ENCODE data around the gene ZNF121.
A peak's percentile ranks its signal among the peaks of the same experiment; 100 is the strongest.

ZNF121 gene

GRCh38 chr19:9584073-9584833, at the start of gene ZNF121:
Gene ZNF121 (minus strand): TSS chr19:9584504. CDS start chr19:9568097, 16,407 bp downstream.
- DNase-seq (ENCODE audit: insufficient read length, low spot score), result peak; percentile 66
- TF ChIP-seq CTCF (IDR thresholded peaks at IDR 0.05; ENCODE audit: insufficient read depth, missing control alignments), result no peak
- no peak for FAIRE-seq

GRCh38 chr19:9627856-9628255, 43.6 kb upstream of the ZNF121 start:
- FAIRE-seq (no peak), DNase-seq (ENCODE audit: insufficient read length, low spot score) (no peak)
- TF ChIP-seq CTCF (IDR thresholded peaks at IDR 0.05; ENCODE audit: insufficient read depth, missing control alignments), result no peak

- DNase-seq (ENCODE audit: insufficient read length, low spot score) (no peak), FAIRE-seq (no peak)
- TF ChIP-seq CTCF (IDR thresholded peaks at IDR 0.05; ENCODE audit: insufficient read depth, missing control alignments), result no peak
These were observed 38.2 kb upstream of the ZNF121 start for GRCh38 chr19:9622531-9622930.

GRCh38 chr19:9621156-9622037, 37.1 kb upstream of the ZNF121 start, which contains the start of gene ZNF561:
Gene ZNF561 (minus strand): TSS chr19:9621232. CDS start chr19:9619456, 1,776 bp downstream.
- FAIRE-seq, result no peak
- peak; percentile 47 for DNase-seq (ENCODE audit: insufficient read length, low spot score)
- no peak for TF ChIP-seq CTCF (IDR thresholded peaks at IDR 0.05; ENCODE audit: insufficient read depth, missing control alignments)

- FAIRE-seq (no peak), DNase-seq (ENCODE audit: insufficient read length, low spot score) (no peak)
- TF ChIP-seq CTCF (IDR thresholded peaks at IDR 0.05; ENCODE audit: insufficient read depth, missing control alignments), result no peak
These were observed 36.5 kb upstream of the ZNF121 start for GRCh38 chr19:9620842-9621155.

- DNase-seq (ENCODE audit: insufficient read length, low spot score) (no peak), FAIRE-seq (no peak)
- TF ChIP-seq CTCF (IDR thresholded peaks at IDR 0.05; ENCODE audit: insufficient read depth, missing control alignments), result no peak
These were observed 31.5 kb upstream of the ZNF121 start for GRCh38 chr19:9615844-9616243.

All from D721Med (cell line).